IMR-90 (cell line): ENCODE results near the gene DTNA. TPM values are rescaled to one million over a fixed set of nuclear protein-coding genes. Genes with fewer than 3 reads are reported as not detected.

Source experiments
- ATAC-seq: fragments of 200-7000 bp; cut with Tn5 transposase; 2 replicates; pipeline ENCODE4 v1.9.1; 2020; ENCODE audit warnings: low read depth, mild to moderate bottlenecking, moderate library complexity
- BruUV-seq: library from RNA; stranded (reverse); fragments of 400-500 nt; replicated peaks from 2 replicates; lab custom pipeline; 2021; lab: Mats Ljungman, UMichigan
- CTCF ChIA-PET: fragments of 300-600 bp; formaldehyde crosslinking; extraction: SDS; loops from one replicate; lab custom pipeline; 2021; ENCODE audit warnings: antibody characterized with exemption; lab: Yijun Ruan, JAX
- POLR2A ChIA-PET: fragments of 300-600 bp; sonication (Branson Sonifier 250); formaldehyde crosslinking; loops from one replicate; lab custom pipeline; 2022; ENCODE audit warnings: antibody characterized with exemption; ENCODE audit not compliant: unreplicated experiment; lab: Charles Lee
- DNase-seq: peaks from one replicate; pipeline ENCODE4 v3.0.0; 2013
- H2AFZ ChIP-seq: replicated peaks from 2 replicates; pipeline ENCODE3; 2013; ENCODE audit warnings: low read length, mild to moderate bottlenecking; ENCODE audit not compliant: poor library complexity
- H2AK5ac ChIP-seq: 2 replicates; pipeline ENCODE4 v1.6.1; 2013; ENCODE audit warnings: low read depth, low read length, inconsistent platforms
- H2AK9ac ChIP-seq: replicated peaks from 2 replicates; pipeline ENCODE3; 2013; ENCODE audit warnings: mild to moderate bottlenecking, low read depth, low read length, moderate library complexity; ENCODE audit not compliant: poor library complexity
- H2BK120ac ChIP-seq: 2 replicates; pipeline ENCODE4 v1.6.1; 2013; ENCODE audit warnings: low read depth, low read length, inconsistent platforms
- H2BK15ac ChIP-seq: 3 replicates; pipeline ENCODE4 v1.6.1; 2013; ENCODE audit warnings: low read depth, low read length, inconsistent platforms
- H2BK20ac ChIP-seq: 2 replicates; pipeline ENCODE4 v1.6.1; 2013; ENCODE audit warnings: low read depth, mild to moderate bottlenecking, inconsistent platforms, low read length, moderate library complexity
- H2BK5ac ChIP-seq: 2 replicates; pipeline ENCODE4 v1.6.1; 2013; ENCODE audit warnings: mild to moderate bottlenecking, low read depth, low read length, inconsistent platforms; ENCODE audit not compliant: poor library complexity, severe bottlenecking
- H3K14ac ChIP-seq: replicated peaks from 2 replicates; pipeline ENCODE4 v1.6.1; 2013; ENCODE audit warnings: low read depth, low read length, inconsistent platforms
- H3K18ac ChIP-seq: 2 replicates; pipeline ENCODE4 v1.6.1; 2013; ENCODE audit warnings: low read depth, low read length, control low read depth
- H3K23ac ChIP-seq: 2 replicates; pipeline ENCODE4 v1.6.1; 2013; ENCODE audit warnings: low read depth, low read length, inconsistent platforms
- H3K27ac ChIP-seq: 2 replicates; pipeline ENCODE4 v1.5.1; 2013; ENCODE audit warnings: mild to moderate bottlenecking, control low read depth, low read length; ENCODE audit not compliant: insufficient read depth
- H3K27me3 ChIP-seq: 2 replicates; pipeline ENCODE4 v1.6.1; 2013; ENCODE audit warnings: low read length; ENCODE audit not compliant: control insufficient read depth, insufficient read depth
- H3K36me3 ChIP-seq: 2 replicates; pipeline ENCODE4 v1.6.1; 2013; ENCODE audit warnings: low read length, mixed read lengths; ENCODE audit not compliant: control insufficient read depth, insufficient read depth
- H3K4ac ChIP-seq: 2 replicates; pipeline ENCODE4 v1.6.1; 2013; ENCODE audit warnings: low read depth, low read length, inconsistent platforms
- H3K4me1 ChIP-seq: 2 replicates; pipeline ENCODE4 v1.6.1; 2013; ENCODE audit warnings: low read length, mixed read lengths; ENCODE audit not compliant: control insufficient read depth, insufficient read depth
- H3K4me2 ChIP-seq: 2 replicates; pipeline ENCODE4 v1.6.1; 2013; ENCODE audit warnings: low read depth, mild to moderate bottlenecking, control low read depth, low read length, moderate library complexity
- H3K4me3 ChIP-seq: 2 replicates; pipeline ENCODE4 v1.5.1; 2013; ENCODE audit warnings: low read depth, mild to moderate bottlenecking, control low read depth, low read length, moderate library complexity; ENCODE audit not compliant: insufficient read depth
- H3K56ac ChIP-seq: 2 replicates; pipeline ENCODE4 v1.6.1; 2013; ENCODE audit warnings: low read length, inconsistent platforms; ENCODE audit not compliant: insufficient read depth; ENCODE audit errors: extremely low read depth
- H3K79me1 ChIP-seq, 2 experiments: 2 replicates each; pipeline ENCODE4 v1.6.1; 2013; ENCODE audit warnings: low read length in 2 of 2, inconsistent platforms in 1 of 2, low read depth in 1 of 2
- H3K9ac ChIP-seq: 2 replicates; pipeline ENCODE4 v1.6.1; 2013; ENCODE audit warnings: low read depth, low read length, control low read depth
- H3K9me1 ChIP-seq: 2 replicates; pipeline ENCODE4 v1.6.1; 2013; ENCODE audit warnings: low read length, inconsistent platforms; ENCODE audit not compliant: insufficient read depth
- H3K9me3 ChIP-seq: 2 replicates; pipeline ENCODE4 v1.6.1; 2013; ENCODE audit warnings: low read length; ENCODE audit not compliant: control insufficient read depth, insufficient read depth
- H4K20me1 ChIP-seq: 2 replicates; pipeline ENCODE4 v1.6.1; 2013; ENCODE audit warnings: low read length, inconsistent platforms; ENCODE audit not compliant: insufficient read depth
- H4K5ac ChIP-seq: 2 replicates; pipeline ENCODE4 v1.6.1; 2013; ENCODE audit warnings: mild to moderate bottlenecking, low read depth, low read length, control low read depth
- H4K8ac ChIP-seq, 2 experiments: 2 replicates each; pipeline ENCODE4 v1.6.1; 2013; ENCODE audit warnings: low read depth in 2 of 2, low read length in 2 of 2, control low read depth in 1 of 2, inconsistent platforms in 1 of 2
- H4K91ac ChIP-seq: 2 replicates; pipeline ENCODE4 v1.6.1; 2013; ENCODE audit warnings: low read depth, low read length, inconsistent platforms; ENCODE audit not compliant: insufficient read depth
- MXI1 ChIP-seq: IDR thresholded peaks from 2 replicates; pipeline ENCODE4 v1.6.1; 2012; ENCODE audit warnings: low read depth, mild to moderate bottlenecking, low read length, moderate library complexity, borderline replicate concordance
- RAD21 ChIP-seq: IDR thresholded peaks from 2 replicates; pipeline ENCODE4 v1.6.1; 2012; ENCODE audit warnings: low read length, improper control_type of control experiment
- RFX5 ChIP-seq: IDR thresholded peaks from 2 replicates; pipeline ENCODE4 v1.8.0; 2012; ENCODE audit warnings: low read depth, mild to moderate bottlenecking, low read length, moderate library complexity
- SMC3 ChIP-seq: fragments of 150-350 bp; IDR thresholded peaks from 2 replicates; pipeline ENCODE4 v1.6.1; 2016; ENCODE audit warnings: low read depth, mild to moderate bottlenecking, antibody characterized with exemption, low read length, moderate library complexity
- WGBS, 2 experiments: methylation state at CpG; one replicate each; pipeline versions ENCODE4 v1.1.5 to v1.1.7; 2013; ENCODE audit warnings: missing lambda C conversion rate in 2 of 2; ENCODE audit not compliant: insufficient read length in 1 of 2; ENCODE audit errors: extremely low coverage in 2 of 2; 5-methylcytosine and 5-hydroxymethylcytosine counted together
- dilution Hi-C: fragments of 300-500 bp; cut with HindIII; formaldehyde crosslinking; loops from one replicate; pipeline ENCODE4 v1.14.3; 2018; ENCODE audit warnings: low sequenced_read_pairs; ENCODE audit not compliant: unreplicated experiment
- in situ Hi-C: fragments of 300-500 bp; cut with MboI; formaldehyde crosslinking; loops from 3 replicates; pipeline ENCODE4 v1.14.3; 2019; ENCODE audit warnings: low sequenced_read_pairs, inconsistent platforms, mixed read lengths
- intact Hi-C: fragments of 100-400 bp; cut with micrococcal nuclease; formaldehyde crosslinking; loops from 2 replicates; pipeline ENCODE4 v1.10.0; 2022
- polyA plus RNA-seq, 3 experiments: library from polyadenylated mRNA; depleted of rRNA; stranded (reverse); fragments of >200 nt; gene quantifications; 2 replicates each; pipeline ENCODE4 v1.2.3, GENCODE V29; 2012; ENCODE audit warnings: low replicate concordance in 1 of 3
- total RNA-seq: library from RNA; depleted of rRNA; stranded (reverse); fragments of >200 nt; gene quantifications from 2 replicates; pipeline ENCODE4 v1.2.3, GENCODE V29; 2012
- TF ChIP-seq, protein P1 (sequence below): fragments of 150-350 bp; IDR thresholded peaks from 2 replicates; pipeline ENCODE4 v1.6.1; 2016; ENCODE audit warnings: low read depth, mild to moderate bottlenecking, low read length, moderate library complexity, borderline replicate concordance
- TF ChIP-seq, protein P2 (sequence below): conservative IDR thresholded peaks from 2 replicates; pipeline ENCODE4 v1.5.1; 2012; ENCODE audit warnings: mild to moderate bottlenecking, low read depth, low read length, improper control_type of control experiment

The DTNA gene
- total and polyA plus RNA-seq, 2 of the 4 experiments (the other 2 are of a cell fraction) = 9.5 to 10.8 TPM

DNA sequence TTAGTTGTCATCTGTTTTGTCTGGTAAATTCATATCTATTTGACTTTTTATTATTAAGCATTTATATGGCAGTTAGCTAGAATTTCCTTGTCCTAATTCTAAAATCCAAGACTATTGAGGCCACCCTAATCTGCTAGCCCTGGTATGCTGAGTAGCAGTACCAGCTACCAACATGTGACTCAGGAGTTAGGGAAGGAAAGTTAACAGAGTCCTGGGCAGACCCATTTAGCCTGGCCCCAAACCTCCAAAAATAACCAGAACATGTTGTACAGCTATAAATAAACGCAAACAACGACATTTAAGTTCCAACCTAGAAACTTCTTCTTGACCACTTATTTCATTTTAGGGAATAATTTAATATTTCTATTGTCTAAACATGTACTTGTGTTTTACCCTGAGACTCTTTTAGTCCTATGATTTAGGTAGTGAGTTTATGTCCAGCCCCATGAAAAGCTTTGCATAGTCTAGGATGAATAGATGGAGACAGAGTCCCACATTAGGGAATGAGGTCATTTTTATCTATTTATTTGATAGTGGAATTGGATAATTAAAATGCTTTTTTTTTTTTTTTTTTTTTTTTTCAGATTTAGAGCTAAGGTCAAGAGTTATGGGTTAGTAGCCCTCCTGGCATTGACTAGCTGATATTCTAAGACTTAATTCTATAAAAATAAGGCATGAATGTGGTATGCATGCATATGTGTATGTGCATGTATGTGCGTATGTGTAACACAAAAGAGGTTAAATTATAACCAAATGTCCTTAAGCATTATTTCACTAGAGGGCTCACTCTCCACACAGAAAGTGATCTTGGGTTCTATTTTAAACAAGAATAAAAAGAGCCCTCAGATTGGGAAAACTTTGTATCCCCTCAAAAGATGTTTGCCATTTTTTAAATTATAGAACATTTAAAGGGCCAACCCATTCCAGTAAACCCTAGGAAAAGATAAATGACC, 171.1 kb downstream of the DTNA start:
- Histone ChIP-seq H2BK5ac (no peak overlapping the region), H3K4me2 (no peak overlapping the region), H3K4me1 (no peaks in the 10 kb centered on the region), H4K8ac (no peak overlapping the region), H3K79me1 (no peaks in the 10 kb centered on the region), H3K18ac (no peak overlapping the region), H3K27me3 (no peaks in the 10 kb centered on the region), H3K56ac (no peak overlapping the region), H2AK5ac (no peak overlapping the region), H4K91ac (no peak overlapping the region), H4K5ac (no peak overlapping the region), H3K4me3 (no peak overlapping the region), H3K9me3 (no peaks in the 10 kb centered on the region), H3K23ac (no peak overlapping the region), H2AFZ (no peak overlapping the region), H3K14ac (no peak overlapping the region), H3K9me1 (no peaks in the 10 kb centered on the region), H3K27ac (no peak overlapping the region), H2BK15ac (no peak overlapping the region), H3K4ac (no peak overlapping the region), H2BK120ac (no peak overlapping the region), H2AK9ac (no peak overlapping the region), H3K9ac (no peak overlapping the region), H4K20me1 (no peaks in the 10 kb centered on the region), H3K36me3 (no peaks in the 10 kb centered on the region), H2BK20ac (no peak overlapping the region)
- in situ Hi-C loops (loop anchor here (10.0 kb wide), 1 partner anchor 114 kb away; no protein-coding TSS in a partner anchor), intact Hi-C loops (loop anchor here (1.0 to 5.0 kb wide), 5 partner anchors 98 to 346 kb away; partner anchors contain the start of gene MAPRE2), dilution Hi-C loops (no loop called here)
- WGBS, 2 experiments = no CpG with 5 or more reads among the region's 3 CpGs
- CTCF ChIA-PET = interaction anchor here (0.7 to 2.4 kb wide), 7 partner anchors 14 to 262 kb away, joined by 3 to 11 read pairs (median 4); no protein-coding TSS in a partner anchor
- no TSS peak for BruUV-seq
- ATAC-seq (peak; percentile 56; the same call in 1 of the 2 replicates), DNase-seq (peak; percentile 43)
- TF ChIP-seq RAD21 (peak; percentile 58), SMC3 (peak; percentile 19; the same call in 1 of the 2 replicates), MXI1 (no peak), RFX5 (no peak)
- TF ChIP-seq, protein P1, sequence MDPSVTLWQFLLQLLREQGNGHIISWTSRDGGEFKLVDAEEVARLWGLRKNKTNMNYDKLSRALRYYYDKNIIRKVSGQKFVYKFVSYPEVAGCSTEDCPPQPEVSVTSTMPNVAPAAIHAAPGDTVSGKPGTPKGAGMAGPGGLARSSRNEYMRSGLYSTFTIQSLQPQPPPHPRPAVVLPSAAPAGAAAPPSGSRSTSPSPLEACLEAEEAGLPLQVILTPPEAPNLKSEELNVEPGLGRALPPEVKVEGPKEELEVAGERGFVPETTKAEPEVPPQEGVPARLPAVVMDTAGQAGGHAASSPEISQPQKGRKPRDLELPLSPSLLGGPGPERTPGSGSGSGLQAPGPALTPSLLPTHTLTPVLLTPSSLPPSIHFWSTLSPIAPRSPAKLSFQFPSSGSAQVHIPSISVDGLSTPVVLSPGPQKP = no peak
- TF ChIP-seq, protein P2, sequence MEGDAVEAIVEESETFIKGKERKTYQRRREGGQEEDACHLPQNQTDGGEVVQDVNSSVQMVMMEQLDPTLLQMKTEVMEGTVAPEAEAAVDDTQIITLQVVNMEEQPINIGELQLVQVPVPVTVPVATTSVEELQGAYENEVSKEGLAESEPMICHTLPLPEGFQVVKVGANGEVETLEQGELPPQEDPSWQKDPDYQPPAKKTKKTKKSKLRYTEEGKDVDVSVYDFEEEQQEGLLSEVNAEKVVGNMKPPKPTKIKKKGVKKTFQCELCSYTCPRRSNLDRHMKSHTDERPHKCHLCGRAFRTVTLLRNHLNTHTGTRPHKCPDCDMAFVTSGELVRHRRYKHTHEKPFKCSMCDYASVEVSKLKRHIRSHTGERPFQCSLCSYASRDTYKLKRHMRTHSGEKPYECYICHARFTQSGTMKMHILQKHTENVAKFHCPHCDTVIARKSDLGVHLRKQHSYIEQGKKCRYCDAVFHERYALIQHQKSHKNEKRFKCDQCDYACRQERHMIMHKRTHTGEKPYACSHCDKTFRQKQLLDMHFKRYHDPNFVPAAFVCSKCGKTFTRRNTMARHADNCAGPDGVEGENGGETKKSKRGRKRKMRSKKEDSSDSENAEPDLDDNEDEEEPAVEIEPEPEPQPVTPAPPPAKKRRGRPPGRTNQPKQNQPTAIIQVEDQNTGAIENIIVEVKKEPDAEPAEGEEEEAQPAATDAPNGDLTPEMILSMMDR = peak; percentile 54
- POLR2A ChIA-PET = interaction anchor here (0.6 kb wide), 1 partner anchor 464 kb away, joined by 3 read pairs; no protein-coding TSS in a partner anchor
